Neural crest cell (in vitro differentiated cells): ENCODE data around the gene SPATA2L. TPM values are rescaled to one million over a fixed set of nuclear protein-coding genes. Genes with fewer than 3 reads are reported as not detected.

Source experiments
- DNase-seq: peaks from one replicate; pipeline ENCODE4 v3.0.0; 2021; ENCODE audit warnings: low read depth, mixed read lengths, low spot score
- H3K27ac Mint-ChIP-seq: one replicate; pipeline ENCODE4 v1.8.0; 2021; ENCODE audit warnings: mild to moderate bottlenecking, mixed read lengths; ENCODE audit not compliant: unreplicated experiment
- H3K27me3 Mint-ChIP-seq: 2 replicates; pipeline ENCODE4 v1.8.0; 2021; ENCODE audit warnings: low read depth, mild to moderate bottlenecking, mixed read lengths
- H3K36me3 Mint-ChIP-seq: 2 replicates; pipeline ENCODE4 v1.8.0; 2021; ENCODE audit warnings: low read depth, mild to moderate bottlenecking, mixed read lengths
- H3K4me1 Mint-ChIP-seq: 2 replicates; pipeline ENCODE4 v1.8.0; 2021; ENCODE audit warnings: mixed read lengths
- H3K4me3 Mint-ChIP-seq: one replicate; pipeline ENCODE4 v1.8.0; 2021; ENCODE audit warnings: mild to moderate bottlenecking, mixed read lengths
- H3K9me3 Mint-ChIP-seq: 2 replicates; pipeline ENCODE4 v1.8.0; 2021; ENCODE audit warnings: mixed read lengths
- total RNA-seq: library from RNA; stranded (reverse); gene quantifications from 2 replicates; pipeline ENCODE4 v1.2.1, GENCODE V29; 2021
- TF ChIP-seq, protein P1 (sequence below): fragments of 200-600 bp; sonication (generic); conservative IDR thresholded peaks from 2 replicates; pipeline ENCODE4 v1.5.0; 2021; ENCODE audit warnings: antibody characterized with exemption, mild to moderate bottlenecking

Gene SPATA2L
- total RNA-seq, 1 donor from 2014 or later, result 8.6 TPM

DNA sequence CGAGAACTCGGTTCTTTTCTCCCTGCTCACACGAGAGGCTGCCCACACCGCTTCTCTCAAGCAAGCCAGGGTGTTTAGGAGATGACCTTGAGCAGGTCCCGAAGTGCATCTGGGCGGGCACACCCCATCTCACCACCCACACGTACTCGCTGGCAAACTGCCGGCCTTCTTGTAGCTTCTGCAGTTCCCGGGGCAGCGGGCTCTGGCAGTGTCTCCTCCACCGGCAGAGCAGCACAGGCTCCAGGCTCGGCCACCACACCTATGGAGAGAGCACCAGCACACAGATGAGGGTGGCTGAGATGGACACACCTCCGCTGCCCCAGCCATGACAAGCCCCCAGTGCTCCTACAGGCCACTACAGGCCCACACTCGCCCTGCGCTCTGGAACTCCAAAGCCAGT lies 43.3 kb upstream of the SPATA2L start:
- Mint-ChIP-seq H3K27ac (no peak overlapping the region), H3K4me3 (no peak overlapping the region), H3K4me1 (no peaks in the 10 kb centered on the region), H3K9me3 (no peaks in the 10 kb centered on the region), H3K27me3 (no peaks in the 10 kb centered on the region), H3K36me3 (peaks cover 4% of the 10 kb centered on the region)
- DNase-seq, result no peak
- TF ChIP-seq, protein P1, sequence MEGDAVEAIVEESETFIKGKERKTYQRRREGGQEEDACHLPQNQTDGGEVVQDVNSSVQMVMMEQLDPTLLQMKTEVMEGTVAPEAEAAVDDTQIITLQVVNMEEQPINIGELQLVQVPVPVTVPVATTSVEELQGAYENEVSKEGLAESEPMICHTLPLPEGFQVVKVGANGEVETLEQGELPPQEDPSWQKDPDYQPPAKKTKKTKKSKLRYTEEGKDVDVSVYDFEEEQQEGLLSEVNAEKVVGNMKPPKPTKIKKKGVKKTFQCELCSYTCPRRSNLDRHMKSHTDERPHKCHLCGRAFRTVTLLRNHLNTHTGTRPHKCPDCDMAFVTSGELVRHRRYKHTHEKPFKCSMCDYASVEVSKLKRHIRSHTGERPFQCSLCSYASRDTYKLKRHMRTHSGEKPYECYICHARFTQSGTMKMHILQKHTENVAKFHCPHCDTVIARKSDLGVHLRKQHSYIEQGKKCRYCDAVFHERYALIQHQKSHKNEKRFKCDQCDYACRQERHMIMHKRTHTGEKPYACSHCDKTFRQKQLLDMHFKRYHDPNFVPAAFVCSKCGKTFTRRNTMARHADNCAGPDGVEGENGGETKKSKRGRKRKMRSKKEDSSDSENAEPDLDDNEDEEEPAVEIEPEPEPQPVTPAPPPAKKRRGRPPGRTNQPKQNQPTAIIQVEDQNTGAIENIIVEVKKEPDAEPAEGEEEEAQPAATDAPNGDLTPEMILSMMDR, result no peak

DNA sequence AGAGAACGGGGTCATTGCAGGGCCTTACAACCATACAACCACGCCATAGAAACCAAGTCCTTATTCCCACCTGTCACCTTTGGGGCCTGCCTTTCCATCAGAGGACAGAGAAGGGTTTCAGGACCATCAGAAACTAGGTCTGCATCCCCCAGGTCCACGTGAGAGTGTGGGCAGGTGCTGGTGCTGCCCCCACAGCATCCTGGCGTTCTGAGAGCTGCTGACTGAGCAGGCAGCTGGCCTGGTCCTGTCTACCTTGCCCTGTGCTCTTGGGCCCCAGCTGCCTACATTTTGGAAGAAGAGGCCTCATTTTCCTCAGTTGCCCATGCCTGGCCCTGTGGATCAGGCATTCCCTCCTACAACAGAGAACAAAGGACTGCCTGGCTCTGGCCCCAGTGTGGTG lies 41.4 kb upstream of the SPATA2L start:
- no peaks in the 10 kb centered on the region for H3K27me3 Mint-ChIP-seq
- peaks cover 2% of the 10 kb centered on the region for H3K36me3 Mint-ChIP-seq
- H3K27ac Mint-ChIP-seq, result no peak overlapping the region
- DNase-seq, result no peak
- H3K4me1 Mint-ChIP-seq, result no peaks in the 10 kb centered on the region
- TF ChIP-seq, protein P1, result no peak
- no peak overlapping the region for H3K4me3 Mint-ChIP-seq
- H3K9me3 Mint-ChIP-seq, result no peaks in the 10 kb centered on the region

DNA sequence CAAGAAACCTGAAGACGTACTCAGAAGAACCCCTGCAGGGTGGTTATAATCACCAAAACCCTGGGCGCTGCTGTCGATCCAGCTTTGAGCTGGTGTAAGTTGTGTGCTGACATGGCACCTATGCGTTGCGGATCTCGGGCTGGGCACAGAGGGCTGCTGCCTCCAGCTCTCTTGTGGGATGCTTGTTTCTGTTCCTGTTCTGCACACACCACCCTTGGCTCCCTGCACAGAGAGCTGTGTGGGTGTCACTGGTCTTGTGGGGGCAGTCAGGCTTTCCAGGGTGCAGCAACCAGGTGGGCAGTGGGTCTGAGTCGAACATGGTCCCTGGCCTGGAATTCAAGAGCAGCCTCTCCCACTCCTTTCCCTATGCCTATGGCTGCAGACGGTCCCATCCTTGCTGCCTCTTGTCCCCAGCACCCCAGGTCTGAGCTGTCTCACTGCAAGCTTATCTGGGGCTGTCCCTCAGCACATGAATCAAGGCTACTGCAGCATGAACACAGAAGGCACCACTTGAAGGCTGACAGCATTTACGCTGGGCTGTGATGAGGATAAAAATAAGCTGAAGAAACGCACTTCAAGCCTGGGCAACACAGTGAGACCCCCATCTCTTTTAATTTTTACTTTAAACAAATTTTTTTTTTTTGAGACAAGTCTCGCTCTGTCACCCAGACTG lies 40.0 kb upstream of the SPATA2L start:
- Mint-ChIP-seq H3K36me3 (peaks cover 5% of the 10 kb centered on the region), H3K4me3 (peak overlapping the region; percentile 31), H3K27ac (no peak overlapping the region)

DNA sequence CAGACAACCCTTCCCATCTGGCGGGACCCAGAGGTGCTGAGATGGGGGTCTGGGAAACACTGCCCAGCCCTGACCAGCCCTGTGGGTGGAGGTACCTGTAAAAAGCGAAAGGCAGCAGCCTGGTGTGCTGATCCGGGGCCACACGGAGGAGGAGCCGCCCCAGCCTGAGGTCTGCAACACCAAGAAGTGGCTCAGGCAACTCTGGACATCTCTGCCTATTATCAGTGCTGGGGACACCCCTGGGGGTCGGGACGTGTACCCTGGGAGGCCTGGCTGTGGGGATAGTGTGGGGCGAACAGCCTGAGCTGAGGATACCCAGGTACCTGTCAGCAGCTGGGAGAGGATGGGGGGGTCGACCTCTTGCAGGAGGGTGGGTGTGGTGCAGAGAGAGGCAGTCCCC lies 37.9 kb upstream of the SPATA2L start:
- Mint-ChIP-seq H3K4me3 (no peak overlapping the region), H3K36me3 (peaks cover 10% of the 10 kb centered on the region), H3K27me3 (no peaks in the 10 kb centered on the region), H3K27ac (no peak overlapping the region), H3K4me1 (no peaks in the 10 kb centered on the region), H3K9me3 (no peaks in the 10 kb centered on the region)
- DNase-seq, result no peak
- TF ChIP-seq, protein P1, result no peak

More for the DNA sequence above, 40.0 kb upstream of the SPATA2L start:
- H3K27me3 Mint-ChIP-seq, result no peaks in the 10 kb centered on the region
- no peaks in the 10 kb centered on the region for H3K4me1 Mint-ChIP-seq
- TF ChIP-seq, protein P1, result no peak
- H3K9me3 Mint-ChIP-seq, result no peaks in the 10 kb centered on the region
- DNase-seq, result no peak

DNA sequence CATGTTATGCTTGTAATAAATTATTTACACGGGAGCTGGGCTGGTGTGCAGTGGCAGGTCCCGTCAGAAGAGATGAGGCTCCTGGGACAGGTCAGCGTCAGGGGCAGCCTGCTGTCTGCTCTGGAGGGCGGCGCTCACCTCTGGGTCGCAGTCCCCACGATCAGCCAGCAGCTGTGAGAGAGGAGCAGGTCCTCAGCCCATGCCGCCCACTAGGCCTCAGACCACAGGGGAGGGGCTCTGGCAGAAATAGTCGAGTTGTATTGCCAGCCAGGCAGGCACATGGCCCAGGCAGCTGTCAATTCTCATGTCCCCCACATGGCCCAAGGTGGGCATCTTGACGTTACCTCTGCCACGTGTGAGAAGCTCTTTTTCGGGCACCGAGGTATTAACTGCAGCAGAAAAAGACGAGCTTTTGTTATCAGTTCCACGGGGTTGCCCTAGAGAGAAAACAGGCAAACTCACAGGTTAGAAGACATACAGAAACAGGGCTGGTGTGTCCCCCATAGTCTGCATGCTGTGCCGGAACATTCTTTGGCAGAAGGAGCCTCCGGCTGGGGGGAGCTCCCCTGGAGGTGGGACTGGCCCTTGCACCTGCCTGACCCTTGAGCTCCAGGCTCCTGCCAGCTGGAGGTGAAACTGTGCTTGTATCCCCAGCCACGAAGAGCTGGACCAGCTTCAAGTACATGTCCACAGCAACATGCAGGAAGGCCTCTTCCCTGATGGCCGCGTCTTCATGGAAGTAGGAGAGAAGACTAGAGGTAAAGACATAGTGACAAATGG lies 37.2 kb upstream of the SPATA2L start:
- no peak overlapping the region for H3K27ac Mint-ChIP-seq
- TF ChIP-seq, protein P1, result no peak
- peaks cover 10% of the 10 kb centered on the region for H3K36me3 Mint-ChIP-seq
- no peak for DNase-seq
- H3K9me3 Mint-ChIP-seq, result no peaks in the 10 kb centered on the region
- no peak overlapping the region for H3K4me3 Mint-ChIP-seq
- no peaks in the 10 kb centered on the region for H3K4me1 Mint-ChIP-seq
- H3K27me3 Mint-ChIP-seq, result no peaks in the 10 kb centered on the region
